Gastrocnemius medialis (tissue), 4 donors: ENCODE measurements around the gene TM4SF20. TPM values are rescaled to one million over a fixed set of nuclear protein-coding genes. Genes with fewer than 3 reads are reported as not detected.
A peak's percentile ranks its signal among the peaks of the same experiment; 100 is the strongest.

Experiments
- ATAC-seq, 2 donors: fragments of 150-250 bp; one replicate each; pipeline ENCODE4 v1.9.1; 2016
- DNase-seq, 2 donors: peaks; one replicate each; pipeline ENCODE4 v3.0.0-alpha.2; 2019
- H3K27ac ChIP-seq, 4 donors: fragments of 200-600 bp; sonication (generic); 1 replicate in 1 of 4; 2 replicates in 3 of 4; pipeline ENCODE4 v1.5.1; 2016 to 2018; ENCODE audit warnings: mild to moderate bottlenecking in 2 of 4, moderate library complexity in 1 of 4
- H3K27me3 ChIP-seq, 3 donors: fragments of 200-600 bp; sonication (generic) in 2 of 3; 1 replicate in 1 of 3; 2 replicates in 2 of 3; pipeline versions ENCODE4 v1.5.1 to v1.6.0; 2016 to 2019; ENCODE audit warnings: mild to moderate bottlenecking in 1 of 3, moderate library complexity in 1 of 3
- H3K36me3 ChIP-seq, 2 donors: fragments of 200-600 bp; sonication (generic) in 1 of 2; one replicate each; pipeline ENCODE4 v1.5.1; 2017 to 2018
- H3K4me1 ChIP-seq, 2 donors: fragments of 200-600 bp; sonication (generic) in 1 of 2; one replicate each; pipeline ENCODE4 v1.5.1; 2016 to 2017; ENCODE audit warnings: mild to moderate bottlenecking in 2 of 2
- H3K4me3 ChIP-seq, 4 donors: fragments of 200-600 bp; sonication (generic) in 3 of 4; 1 replicate in 1 of 4; 2 replicates in 3 of 4; pipeline ENCODE4 v1.5.1; 2016 to 2019; ENCODE audit warnings: mild to moderate bottlenecking in 2 of 4
- H3K9me3 ChIP-seq, 3 donors: fragments of 200-600 bp; sonication (generic) in 2 of 3; 1 replicate in 1 of 3; 2 replicates in 2 of 3; pipeline ENCODE4 v1.5.1; 2016 to 2019
- POLR2A ChIP-seq, 2 donors: fragments of 450-650 bp; IDR thresholded peaks; one replicate each; pipeline ENCODE4 v1.6.1; 2017; ENCODE audit warnings: antibody characterized with exemption in 2 of 2, mild to moderate bottlenecking in 2 of 2, moderate library complexity in 2 of 2
- in situ Hi-C, 4 donors: fragments of 200-750 bp; cut with MboI; loops; one replicate each; pipeline versions ENCODE4 v1.15.0 to v1.8.0; 2017; ENCODE audit warnings: low sequenced_read_pairs in 4 of 4
- intact Hi-C: fragments of 100-400 bp; cut with DNase I; formaldehyde crosslinking; loops from one replicate; pipeline ENCODE4 v1.15.1; 2023; ENCODE audit warnings: low total_unique reads
- total RNA-seq, 4 donors: library from RNA; depleted of rRNA; stranded (reverse); fragments of >200 nt; gene quantifications; one replicate each; pipeline versions ENCODE4 v1.1.0 to v1.2.3, GENCODE V29; 2016
- TF ChIP-seq, protein P1 (sequence below), 5 experiments: fragments of 450-650 bp in 3 of 5; fragments of 200-600 bp in 2 of 5; sonication (generic) in 2 of 5; IDR thresholded peaks in 4 of 5; conservative IDR thresholded peaks in 1 of 5; 1 replicate in 4 of 5; 2 replicates in 1 of 5; pipeline ENCODE4 v1.5.1; 2016 to 2019; ENCODE audit warnings: antibody characterized with exemption in 5 of 5, mild to moderate bottlenecking in 3 of 5, moderate library complexity in 3 of 5

TM4SF20 gene
- total RNA-seq, 4 donors from 2014 or later = not detected

- Histone ChIP-seq H3K4me1 (no peaks in the 10 kb centered on the region), H3K27me3 (no peaks in the 10 kb centered on the region), H3K27ac (no peak overlapping the region), H3K9me3 (no peaks in the 10 kb centered on the region), H3K4me3 (no peak overlapping the region), H3K36me3 (no peaks in the 10 kb centered on the region)
- in situ Hi-C loops (no loop called here), intact Hi-C loops (no loop called here)
- TF ChIP-seq, protein P1, sequence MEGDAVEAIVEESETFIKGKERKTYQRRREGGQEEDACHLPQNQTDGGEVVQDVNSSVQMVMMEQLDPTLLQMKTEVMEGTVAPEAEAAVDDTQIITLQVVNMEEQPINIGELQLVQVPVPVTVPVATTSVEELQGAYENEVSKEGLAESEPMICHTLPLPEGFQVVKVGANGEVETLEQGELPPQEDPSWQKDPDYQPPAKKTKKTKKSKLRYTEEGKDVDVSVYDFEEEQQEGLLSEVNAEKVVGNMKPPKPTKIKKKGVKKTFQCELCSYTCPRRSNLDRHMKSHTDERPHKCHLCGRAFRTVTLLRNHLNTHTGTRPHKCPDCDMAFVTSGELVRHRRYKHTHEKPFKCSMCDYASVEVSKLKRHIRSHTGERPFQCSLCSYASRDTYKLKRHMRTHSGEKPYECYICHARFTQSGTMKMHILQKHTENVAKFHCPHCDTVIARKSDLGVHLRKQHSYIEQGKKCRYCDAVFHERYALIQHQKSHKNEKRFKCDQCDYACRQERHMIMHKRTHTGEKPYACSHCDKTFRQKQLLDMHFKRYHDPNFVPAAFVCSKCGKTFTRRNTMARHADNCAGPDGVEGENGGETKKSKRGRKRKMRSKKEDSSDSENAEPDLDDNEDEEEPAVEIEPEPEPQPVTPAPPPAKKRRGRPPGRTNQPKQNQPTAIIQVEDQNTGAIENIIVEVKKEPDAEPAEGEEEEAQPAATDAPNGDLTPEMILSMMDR (IDR thresholded peaks at IDR 0.05 in 4 of 5, conservative IDR thresholded peaks at IDR 0.05 in 1 of 5) = no peak
- TF ChIP-seq POLR2A (IDR thresholded peaks at IDR 0.05) = no peak
- DNase-seq (no peak), ATAC-seq (no peak)
These were observed 5.7 kb downstream of the TM4SF20 start for GRCh38 chr2:227373389-227373788.

GRCh38 chr2:227370791-227371312, 8.3 kb downstream of the TM4SF20 start:
- in situ Hi-C loops (no loop called here), intact Hi-C loops (no loop called here)
- Histone ChIP-seq H3K27ac (no peak overlapping the region), H3K4me1 (no peaks in the 10 kb centered on the region), H3K4me3 (no peak overlapping the region), H3K36me3 (no peaks in the 10 kb centered on the region), H3K27me3 (no peaks in the 10 kb centered on the region), H3K9me3 (no peaks in the 10 kb centered on the region)
- DNase-seq (peak; percentile 8 to 28), ATAC-seq (peak in 1 of 2 donors; percentile 21)
- TF ChIP-seq, protein P1 (IDR thresholded peaks at IDR 0.05 in 4 of 5, conservative IDR thresholded peaks at IDR 0.05 in 1 of 5) = no peak
- no peak for TF ChIP-seq POLR2A (IDR thresholded peaks at IDR 0.05)

GRCh38 chr2:227370092-227370491, 9.0 kb downstream of the TM4SF20 start:
- ATAC-seq = no peak
- no peak overlapping the region for H3K27ac ChIP-seq
- intact Hi-C loops = no loop called here

GRCh38 chr2:227368574-227368973, 10.5 kb downstream of the TM4SF20 start:
- DNase-seq (no peak), ATAC-seq (no peak)
- H3K4me1 ChIP-seq = no peaks in the 10 kb centered on the region
- H3K4me3 ChIP-seq = no peak overlapping the region
- H3K36me3 ChIP-seq = no peaks in the 10 kb centered on the region
- no peak for TF ChIP-seq POLR2A (IDR thresholded peaks at IDR 0.05)
- TF ChIP-seq, protein P1 (IDR thresholded peaks at IDR 0.05 in 4 of 5, conservative IDR thresholded peaks at IDR 0.05 in 1 of 5) = no peak
- intact Hi-C loops (no loop called here), in situ Hi-C loops (no loop called here)
- no peak overlapping the region for H3K27ac ChIP-seq
- H3K27me3 ChIP-seq = no peaks in the 10 kb centered on the region
- H3K9me3 ChIP-seq = no peaks in the 10 kb centered on the region

More at GRCh38 chr2:227370092-227370491, 9.0 kb downstream of the TM4SF20 start:
- no peaks in the 10 kb centered on the region for H3K9me3 ChIP-seq
- DNase-seq = no peak
- H3K4me1 ChIP-seq = no peaks in the 10 kb centered on the region
- no peak overlapping the region for H3K4me3 ChIP-seq
- TF ChIP-seq POLR2A (IDR thresholded peaks at IDR 0.05) = no peak
- TF ChIP-seq, protein P1 (IDR thresholded peaks at IDR 0.05 in 4 of 5, conservative IDR thresholded peaks at IDR 0.05 in 1 of 5) = no peak
- no peaks in the 10 kb centered on the region for H3K27me3 ChIP-seq
- in situ Hi-C loops = no loop called here
- H3K36me3 ChIP-seq = no peaks in the 10 kb centered on the region

DNA sequence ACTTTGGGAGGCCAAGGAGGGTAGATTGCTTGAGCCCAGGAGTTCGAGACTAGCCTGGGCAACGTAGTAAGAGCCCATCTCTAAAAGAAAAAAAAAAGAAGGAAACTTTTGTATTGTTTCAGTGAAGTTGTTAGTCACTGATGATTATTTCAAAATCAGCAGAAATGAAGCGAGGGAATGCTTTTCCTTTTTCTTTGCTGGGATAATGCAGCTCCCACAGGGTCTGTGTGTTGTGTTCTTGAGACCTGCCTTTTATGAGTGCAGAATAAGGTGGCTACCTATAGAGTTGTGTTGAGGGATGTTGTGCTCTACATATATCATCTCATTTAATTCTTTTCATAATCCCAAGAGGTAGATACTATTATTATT, 11.7 kb downstream of the TM4SF20 start:
- no peak for DNase-seq

More for the DNA sequence above, 11.7 kb downstream of the TM4SF20 start:
- Histone ChIP-seq H3K27me3 (no peaks in the 10 kb centered on the region), H3K27ac (no peak overlapping the region), H3K36me3 (no peaks in the 10 kb centered on the region), H3K9me3 (no peaks in the 10 kb centered on the region), H3K4me3 (no peak overlapping the region), H3K4me1 (no peaks in the 10 kb centered on the region)
- no peak for ATAC-seq
- TF ChIP-seq, protein P1 (IDR thresholded peaks at IDR 0.05 in 4 of 5, conservative IDR thresholded peaks at IDR 0.05 in 1 of 5) = no peak
- no peak for TF ChIP-seq POLR2A (IDR thresholded peaks at IDR 0.05)
- intact Hi-C loops = no loop called here
- in situ Hi-C loops = no loop called here
